Measurements from ENCODE around the gene LNPEP. TPM values are rescaled to one million over a fixed set of nuclear protein-coding genes. Genes with fewer than 3 reads are reported as not detected.

Gene LNPEP
- total RNA-seq, result 38.9 and 60.4 TPM in 2 replicates

GRCh38 chr5:96935559-96936430 lies at the start of gene LNPEP:
LNPEP (plus strand) TSS chr5:96936080; CDS start chr5:96936156, 76 bp downstream.

Small RNA genes lying within 50 kb of the gene (small RNA-seq; reads per million reads assigned to genes)
- gene RF00019, result not detected

Other genes starting within 250 kb of the LNPEP start
- gene ERAP1, start 128.1 kb upstream of the LNPEP start, total RNA-seq, result 46.7 and 58.5 TPM in 2 replicates
- 6.5 and 77.3 TPM in 2 replicates for gene ERAP2, start 59.6 kb upstream of the LNPEP start, total RNA-seq
- not detected in 2 replicates for gene LIX1, start 206.5 kb downstream of the LNPEP start, total RNA-seq
- 15.7 and 25.1 TPM in 2 replicates for gene RIOK2, start 247.2 kb downstream of the LNPEP start, total RNA-seq

Measured in vein endothelial cell (primary cell).